Suppressor macrophage treated with lipopolysaccharide for 1 hour (primary cell): ENCODE results near the gene CNPPD1.

ENCODE experiments used
- DNase-seq, 3 donors: peaks; one replicate each; pipeline ENCODE4 v3.0.0-alpha.2; 2020 to 2022

The CNPPD1 gene

GRCh38 chr2:219178377-219179175 is 1.9 kb upstream of the CNPPD1 start:
- DNase-seq, result peak; percentile 25 to 70 (median 44)

GRCh38 chr2:219177552-219178376 is 1.0 kb upstream of the CNPPD1 start, which contains the start of gene RETREG2:
Gene RETREG2, plus strand, starts transcription at chr2:219178275. Its CDS starts 78 bp downstream, at chr2:219178353.
- peak; percentile 92 to 97 (median 96) for DNase-seq

- DNase-seq, result peak; percentile 69 to 88 (median 77)
Measured at GRCh38 chr2:219175928-219176817, 552 bp downstream of the CNPPD1 start.

- no peak for DNase-seq
Measured at GRCh38 chr2:219175486-219175885, 1.2 kb downstream of the CNPPD1 start.

- DNase-seq, result no peak
Measured at GRCh38 chr2:219174801-219175200, 1.9 kb downstream of the CNPPD1 start.

- no peak for DNase-seq
Measured at GRCh38 chr2:219174146-219174545, 2.6 kb downstream of the CNPPD1 start.

- DNase-seq, result no peak
Measured at GRCh38 chr2:219173176-219173575, 3.5 kb downstream of the CNPPD1 start.

GRCh38 chr2:219172231-219173154 is 4.2 kb downstream of the CNPPD1 start:
- no peak for DNase-seq

- DNase-seq, result peak; percentile 67 to 72 (median 69)
Measured at GRCh38 chr2:219171231-219171651, 5.5 kb downstream of the CNPPD1 start.

- no peak for DNase-seq
Measured at GRCh38 chr2:219169930-219170654, 6.6 kb downstream of the CNPPD1 start, which contains the start of gene SLC23A3. Gene SLC23A3, minus strand, starts transcription at chr2:219170029. Its CDS starts 45 bp downstream, at chr2:219169984.

- no peak for DNase-seq
Measured at GRCh38 chr2:219168932-219169331, 7.8 kb downstream of the CNPPD1 start.

- peak in 2 of 3 donors; percentile 12 to 35 for DNase-seq
Measured at GRCh38 chr2:219168526-219168925, 8.2 kb downstream of the CNPPD1 start.

- no peak for DNase-seq
Measured at GRCh38 chr2:219167997-219168396, 8.7 kb downstream of the CNPPD1 start.

GRCh38 chr2:219165058-219165911 is 11.4 kb downstream of the CNPPD1 start:
- DNase-seq, result no peak

- no peak for DNase-seq
Measured at GRCh38 chr2:219163156-219163555, 13.6 kb downstream of the CNPPD1 start.

GRCh38 chr2:219161097-219161496 is 15.6 kb downstream of the CNPPD1 start:
- DNase-seq, result no peak

GRCh38 chr2:219160186-219161017 is 16.3 kb downstream of the CNPPD1 start, which contains the start of gene NHEJ1:
Gene NHEJ1, minus strand, starts transcription at chr2:219160815. Its CDS starts 2,453 bp downstream, at chr2:219158362.
- peak; percentile 95 to 98 (median 95) for DNase-seq

- DNase-seq, result no peak
Measured at GRCh38 chr2:219159771-219160185, 16.9 kb downstream of the CNPPD1 start.

- DNase-seq, result no peak
Measured at GRCh38 chr2:219158586-219158985, 18.1 kb downstream of the CNPPD1 start.
